ENCODE data around the gene RUSC1.
"Not testable (repeated sequence)": the region's sequence is repeated elsewhere in the genome, so short reads cannot be mapped to it uniquely, and the experiment has no call there.

RUSC1 gene

GRCh38 chr1:155322953-155323728 is 2.4 kb downstream of the RUSC1 start:
- DNase-seq (ENCODE audit: low read depth): peak; percentile 81

- DNase-seq (ENCODE audit: low read depth): peak; percentile 73
Measured at GRCh38 chr1:155323729-155324036, 3.0 kb downstream of the RUSC1 start.

- DNase-seq (ENCODE audit: low read depth): peak; percentile 86
Measured at GRCh38 chr1:155324037-155324716, 3.5 kb downstream of the RUSC1 start.

DNA sequence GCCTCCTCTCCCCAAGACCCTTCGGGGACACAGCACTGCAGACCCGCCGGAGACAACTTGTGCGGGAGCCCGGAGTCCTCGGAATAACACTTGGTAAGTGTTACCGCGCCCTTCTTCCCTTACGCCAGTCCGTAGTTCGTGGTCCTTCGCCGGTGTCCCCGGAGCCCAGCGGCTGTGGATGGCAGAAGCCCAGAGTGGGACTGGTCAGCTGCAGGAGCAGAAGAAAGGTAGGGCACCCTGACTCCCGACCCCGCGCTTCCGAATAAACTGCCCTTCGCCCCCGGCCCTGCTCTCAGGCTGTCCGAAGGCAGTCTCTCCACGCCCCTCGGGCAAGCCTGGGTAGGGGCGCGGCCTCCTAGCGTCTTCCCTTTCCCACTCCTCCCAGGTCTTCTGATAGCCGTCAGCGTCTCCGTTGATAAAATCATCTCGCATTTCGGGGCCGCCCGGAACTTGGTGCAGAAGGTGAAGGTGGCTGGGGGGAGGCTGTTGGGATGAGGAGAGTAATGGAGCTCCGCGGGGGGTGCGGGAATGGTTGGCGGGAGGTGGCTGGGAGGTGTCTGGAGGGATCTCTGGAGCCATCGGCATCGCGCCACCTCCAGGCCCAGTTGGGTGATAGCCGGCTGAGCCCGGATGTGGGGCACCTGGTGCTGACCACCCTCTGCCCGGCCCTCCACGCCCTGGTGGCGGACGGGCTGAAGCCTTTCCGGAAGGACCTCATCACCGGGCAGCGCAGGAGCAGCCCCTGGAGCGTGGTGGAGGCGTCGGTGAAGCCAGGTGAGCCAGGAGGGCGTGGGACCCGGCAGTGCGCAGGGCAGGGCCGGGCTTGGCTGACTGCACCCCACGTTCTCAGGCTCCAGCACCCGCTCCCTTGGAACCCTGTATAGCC is 4.3 kb downstream of the RUSC1 start:
- DNase-seq (ENCODE audit: low read depth): no peak

DNA sequence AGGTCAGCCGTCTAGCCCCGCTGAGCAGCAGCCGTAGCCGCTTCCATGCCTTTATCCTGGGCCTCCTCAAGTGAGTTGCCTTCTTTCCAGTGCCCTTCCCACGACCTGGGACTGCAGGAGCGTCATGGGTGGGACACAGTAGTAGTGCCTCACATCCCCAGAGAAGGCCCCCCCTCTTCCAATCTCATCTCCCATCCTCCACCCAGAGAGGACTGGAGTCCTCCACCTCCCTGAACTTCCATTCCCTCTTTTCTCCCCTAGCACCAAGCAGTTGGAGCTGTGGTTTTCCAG is 4.9 kb downstream of the RUSC1 start:
- DNase-seq (ENCODE audit: low read depth): no peak

DNA sequence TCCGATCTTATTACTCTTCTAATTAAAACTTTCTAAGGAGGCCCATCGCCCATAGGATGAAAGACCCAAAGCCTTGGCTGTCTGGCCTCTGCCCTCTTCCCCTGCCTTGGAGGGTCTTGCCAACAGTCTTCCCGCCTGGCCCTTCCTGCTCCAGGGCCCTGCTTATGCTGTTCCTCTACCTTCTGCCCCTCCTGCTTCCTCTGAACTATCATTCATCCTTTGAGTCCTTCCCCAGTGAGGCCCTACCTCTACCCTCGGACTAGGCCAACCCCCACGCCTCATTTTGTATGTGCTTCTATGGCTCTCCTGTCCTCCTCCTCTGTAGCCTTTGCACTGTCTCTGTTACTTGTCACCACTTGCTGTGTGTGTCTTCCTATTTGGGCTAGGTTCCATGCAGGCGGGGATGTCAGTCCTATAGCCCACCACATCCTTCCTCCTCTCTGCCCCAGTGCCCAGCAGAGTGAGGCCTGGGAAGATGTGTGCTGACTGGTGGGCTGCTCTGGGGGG is 5.4 kb downstream of the RUSC1 start:
- no peak for DNase-seq (ENCODE audit: low read depth)

DNA sequence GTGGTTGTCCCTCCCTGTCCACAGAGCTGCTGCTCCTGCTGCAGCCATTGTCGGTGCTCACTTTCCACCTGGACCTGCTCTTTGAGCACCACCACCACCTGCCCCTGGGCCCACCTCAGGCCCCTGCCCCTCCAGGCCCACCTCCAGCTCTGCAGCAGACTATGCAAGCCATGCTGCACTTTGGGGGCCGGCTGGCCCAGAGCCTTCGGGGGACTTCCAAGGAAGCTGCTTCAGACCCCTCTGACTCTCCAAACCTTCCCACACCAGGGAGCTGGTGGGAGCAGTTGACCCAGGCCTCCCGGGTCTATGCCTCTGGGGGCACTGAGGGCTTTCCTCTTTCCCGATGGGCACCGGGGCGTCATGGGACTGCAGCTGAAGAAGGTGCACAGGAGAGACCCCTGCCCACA is 5.9 kb downstream of the RUSC1 start:
- DNase-seq (ENCODE audit: low read depth): no peak

- DNase-seq (ENCODE audit: low read depth): no peak
Measured at GRCh38 chr1:155327981-155328380, 7.3 kb downstream of the RUSC1 start.

DNA sequence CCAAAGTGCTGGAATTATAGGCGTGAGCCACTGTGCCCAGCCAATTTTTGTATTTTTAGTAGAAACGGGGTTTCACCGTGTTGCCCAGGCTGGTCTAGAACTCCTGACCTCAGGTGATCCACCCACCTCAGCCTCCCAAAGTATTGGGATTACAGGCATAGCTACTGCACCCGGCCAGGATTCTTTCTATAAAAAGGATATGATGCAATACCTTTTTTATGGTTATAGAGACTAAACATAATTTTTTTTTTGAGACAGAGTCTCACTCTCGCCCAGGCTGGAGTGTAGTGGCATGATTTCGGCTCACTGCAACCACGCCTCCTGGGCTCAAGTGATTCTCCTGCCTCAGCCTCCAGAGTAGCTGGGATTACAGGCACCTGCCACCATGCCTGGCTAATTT is 8.2 kb downstream of the RUSC1 start:
- DNase-seq (ENCODE audit: low read depth): not testable (repeated sequence)

GRCh38 chr1:155329980-155330598 is 9.4 kb downstream of the RUSC1 start:
- DNase-seq (ENCODE audit: low read depth): no peak

DNA sequence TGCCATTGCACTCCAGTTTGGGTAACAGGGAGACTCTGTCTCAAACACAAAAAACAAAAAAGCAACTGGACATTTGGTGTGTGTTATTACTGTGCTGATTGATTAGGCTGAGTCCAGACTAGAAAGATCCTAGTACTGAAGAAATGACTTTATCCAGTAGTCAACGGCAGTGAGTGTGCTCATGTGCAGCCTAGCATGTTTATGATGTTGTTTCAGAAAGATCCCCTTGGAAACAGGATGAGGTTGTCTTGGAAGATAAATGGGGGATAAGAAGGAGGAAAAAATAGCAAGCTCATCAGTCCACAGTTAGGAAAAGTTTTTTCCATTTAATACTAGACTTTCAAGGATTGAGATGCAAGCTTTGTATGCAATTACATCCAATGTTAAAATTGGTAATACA is 14.3 kb downstream of the RUSC1 start:
- DNase-seq (ENCODE audit: low read depth): no peak

DNA sequence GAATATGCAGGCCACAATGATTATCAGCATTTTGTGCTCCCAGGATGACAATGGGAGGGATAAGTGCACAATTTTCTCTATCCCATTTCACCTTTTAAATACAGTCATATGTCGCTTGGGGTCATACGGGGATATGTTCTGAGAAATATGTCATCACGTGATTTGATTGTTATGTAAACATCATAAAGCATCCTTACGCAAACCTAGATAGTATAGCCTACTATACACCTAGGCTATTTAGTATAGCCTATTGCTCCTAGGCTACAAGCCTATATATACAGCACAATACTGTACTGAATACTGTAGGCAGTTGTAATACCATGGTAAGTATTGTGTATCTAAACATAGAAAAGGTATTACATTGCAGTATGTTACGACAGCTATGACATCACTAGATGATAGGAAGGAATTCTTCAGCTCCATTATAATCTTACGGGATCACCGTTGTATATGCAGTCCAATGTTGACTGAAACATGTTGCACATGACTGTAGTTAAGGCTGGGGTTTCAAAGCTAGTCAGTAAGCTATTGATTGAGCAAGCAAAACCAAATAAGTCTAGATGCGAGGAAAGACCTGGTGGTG is 18.9 kb downstream of the RUSC1 start:
- no peak for DNase-seq (ENCODE audit: low read depth)

- DNase-seq (ENCODE audit: low read depth): no peak
Measured at GRCh38 chr1:155342842-155343241, 22.1 kb downstream of the RUSC1 start.

DNA sequence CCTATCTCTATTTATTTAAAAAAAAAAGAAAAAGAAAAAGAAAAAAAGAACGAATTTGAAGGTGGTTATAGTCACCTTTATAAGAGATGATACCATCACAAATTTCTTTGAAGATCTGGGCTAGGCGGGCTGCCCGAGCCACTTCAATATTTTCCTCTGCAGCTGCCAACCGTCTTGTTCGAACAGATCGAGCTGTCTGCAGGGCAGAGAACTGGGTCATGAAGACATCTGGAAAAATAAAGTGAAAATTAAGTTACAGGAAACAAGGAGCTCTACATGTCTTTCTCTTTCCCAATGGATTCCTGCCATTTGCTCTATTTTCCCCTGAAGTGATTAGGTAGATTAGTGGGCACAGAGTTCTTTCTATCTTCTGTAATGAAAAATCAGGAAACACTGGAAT is 31.9 kb downstream of the RUSC1 start:
- no peak for DNase-seq (ENCODE audit: low read depth)

GRCh38 chr1:155360051-155360450 is 39.4 kb downstream of the RUSC1 start:
- no peak for DNase-seq (ENCODE audit: low read depth)

DNA sequence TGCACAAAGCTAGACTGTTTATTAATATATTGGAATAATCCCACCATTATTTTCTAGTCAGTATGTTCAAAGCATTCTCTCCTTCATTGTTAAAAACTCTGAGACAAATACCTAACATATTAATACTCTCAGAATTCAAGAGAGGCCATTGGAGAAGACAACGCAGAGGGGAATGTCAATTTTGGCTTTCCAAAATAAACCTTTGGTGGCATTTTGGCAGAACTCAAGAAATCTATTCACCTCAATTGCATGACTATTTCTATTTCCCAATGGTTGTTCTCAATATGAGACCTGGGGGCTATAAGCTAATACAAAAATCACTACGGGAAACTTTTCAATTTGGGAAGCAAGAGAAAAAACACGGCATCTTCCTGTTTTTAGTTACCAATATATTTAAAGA is 58.5 kb downstream of the RUSC1 start:
- DNase-seq (ENCODE audit: low read depth): no peak

DNA sequence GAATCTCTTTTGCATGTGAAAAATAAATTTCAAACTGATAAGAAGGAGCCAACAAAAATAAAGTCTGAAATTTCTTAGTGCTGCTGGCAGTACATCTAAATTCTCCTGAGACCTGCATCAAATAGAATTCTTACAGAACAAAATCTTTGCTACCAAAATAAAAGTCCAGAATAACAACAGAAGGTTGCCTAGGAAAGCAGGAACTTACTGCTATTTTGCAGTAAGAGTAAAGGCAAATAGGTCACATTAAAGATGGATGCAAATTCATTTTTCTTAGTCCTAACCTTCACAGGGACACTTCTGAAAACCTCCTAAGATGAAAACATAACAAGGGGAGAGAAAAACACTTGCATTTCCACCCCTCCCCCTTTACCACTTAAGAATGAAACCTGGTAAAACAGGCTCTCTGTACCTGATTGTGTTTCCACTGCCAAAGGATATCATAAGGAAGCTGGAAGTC is 59.0 kb downstream of the RUSC1 start:
- DNase-seq (ENCODE audit: low read depth): no peak

Measured in activated T-cell treated with anti-CD3 and anti-CD28 coated beads for 24 hours (primary cell).